Measurements from ENCODE around the gene HLA-DPB1.
A peak's percentile ranks its signal among the peaks of the same experiment; 100 is the strongest.

Gene HLA-DPB1

GRCh38 chr6:33073431-33073871 is 2.3 kb upstream of the HLA-DPB1 start, which contains the start of gene HLA-DPA1:
Gene HLA-DPA1, minus strand, starts transcription at chr6:33073649.
- no peaks in the 10 kb centered on the region for H3K4me1 ChIP-seq (ENCODE audit: insufficient read depth, low read length)
- H3K9ac ChIP-seq (ENCODE audit: low read depth, low read length): no peak within 1 kb of the TSS
- H3K4me3 ChIP-seq (ENCODE audit: low read length): no peak within 1 kb of the TSS
- H3K9me3 ChIP-seq (ENCODE audit: insufficient read depth, low read depth, low read length): no peaks in the 10 kb centered on the region
- no peaks in the 10 kb centered on the region for H3K27me3 ChIP-seq (ENCODE audit: insufficient read depth, low read length)
- H3K27ac ChIP-seq (ENCODE audit: low read length): no peak within 1 kb of the TSS
- no peaks in the 10 kb centered on the region for H3K36me3 ChIP-seq (ENCODE audit: insufficient read depth, low read depth, low read length)

GRCh38 chr6:33075208-33075567 is 602 bp upstream of the HLA-DPB1 start:
- Histone ChIP-seq H3K9me3 (ENCODE audit: insufficient read depth, low read depth, low read length) (no peaks in the 10 kb centered on the region), H3K9ac (ENCODE audit: low read depth, low read length) (no peak overlapping the region), H3K27me3 (ENCODE audit: insufficient read depth, low read length) (no peaks in the 10 kb centered on the region), H3K27ac (ENCODE audit: low read length) (no peak overlapping the region), H3K4me1 (ENCODE audit: insufficient read depth, low read length) (no peaks in the 10 kb centered on the region; the same call in 1 of the 2 replicates), H3K36me3 (ENCODE audit: insufficient read depth, low read depth, low read length) (no peaks in the 10 kb centered on the region), H3K4me3 (ENCODE audit: low read length) (no peak overlapping the region)

GRCh38 chr6:33076406-33076934 is 680 bp downstream of the HLA-DPB1 start:
- no peak overlapping the region for H3K4me3 ChIP-seq (ENCODE audit: low read length)
- H3K36me3 ChIP-seq (ENCODE audit: insufficient read depth, low read depth, low read length): no peaks in the 10 kb centered on the region
- peaks cover 5% of the 10 kb centered on the region; the same call in 1 of the 2 replicates for H3K27me3 ChIP-seq (ENCODE audit: insufficient read depth, low read length)
- no peak overlapping the region for H3K27ac ChIP-seq (ENCODE audit: low read length)
- H3K9me3 ChIP-seq (ENCODE audit: insufficient read depth, low read depth, low read length): no peaks in the 10 kb centered on the region
- H3K9ac ChIP-seq (ENCODE audit: low read depth, low read length): no peak overlapping the region
- no peaks in the 10 kb centered on the region; the same call in 1 of the 2 replicates for H3K4me1 ChIP-seq (ENCODE audit: insufficient read depth, low read length)

- H3K9ac ChIP-seq (ENCODE audit: low read depth, low read length): no peak overlapping the region
- H3K27ac ChIP-seq (ENCODE audit: low read length): no peak overlapping the region
Measured at GRCh38 chr6:33077908-33078307, 2.1 kb downstream of the HLA-DPB1 start.

DNA sequence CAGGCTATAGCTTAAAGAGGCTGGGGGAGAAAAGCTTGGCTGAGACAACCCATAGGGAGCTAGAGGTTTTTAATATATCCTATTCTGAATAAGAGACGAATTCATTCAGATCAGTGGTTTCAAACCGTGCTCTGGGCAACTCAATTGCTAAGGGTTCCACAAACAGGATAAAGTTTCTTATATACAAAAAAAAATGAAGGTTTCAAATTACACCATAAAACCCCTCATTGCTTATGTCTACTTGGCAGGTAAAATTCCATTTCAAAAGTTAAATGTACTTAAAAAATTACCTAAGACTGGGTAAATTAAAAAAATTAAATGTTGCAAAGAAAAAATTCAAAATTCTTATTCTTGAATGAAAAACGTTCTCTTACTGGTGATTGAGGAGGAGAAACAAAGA is 2.7 kb downstream of the HLA-DPB1 start:
- Histone ChIP-seq H3K4me1 (ENCODE audit: insufficient read depth, low read length) (no peaks in the 10 kb centered on the region; the same call in 1 of the 2 replicates), H3K27ac (ENCODE audit: low read length) (no peak overlapping the region), H3K4me3 (ENCODE audit: low read length) (no peak overlapping the region), H3K27me3 (ENCODE audit: insufficient read depth, low read length) (peaks cover 8% of the 10 kb centered on the region), H3K36me3 (ENCODE audit: insufficient read depth, low read depth, low read length) (peaks cover 2% of the 10 kb centered on the region; the same call in 1 of the 2 replicates), H3K9me3 (ENCODE audit: insufficient read depth, low read depth, low read length) (no peaks in the 10 kb centered on the region), H3K9ac (ENCODE audit: low read depth, low read length) (no peak overlapping the region)

More at GRCh38 chr6:33077908-33078307, 2.1 kb downstream of the HLA-DPB1 start:
- Histone ChIP-seq H3K9me3 (ENCODE audit: insufficient read depth, low read depth, low read length) (no peaks in the 10 kb centered on the region), H3K4me1 (ENCODE audit: insufficient read depth, low read length) (no peaks in the 10 kb centered on the region; the same call in 1 of the 2 replicates), H3K27me3 (ENCODE audit: insufficient read depth, low read length) (peaks cover 8% of the 10 kb centered on the region), H3K36me3 (ENCODE audit: insufficient read depth, low read depth, low read length) (no peaks in the 10 kb centered on the region), H3K4me3 (ENCODE audit: low read length) (no peak overlapping the region)

- Histone ChIP-seq H3K4me3 (ENCODE audit: low read length) (no peak overlapping the region), H3K4me1 (ENCODE audit: insufficient read depth, low read length) (no peaks in the 10 kb centered on the region; the same call in 1 of the 2 replicates), H3K9me3 (ENCODE audit: insufficient read depth, low read depth, low read length) (no peaks in the 10 kb centered on the region), H3K27ac (ENCODE audit: low read length) (no peak overlapping the region), H3K9ac (ENCODE audit: low read depth, low read length) (no peak overlapping the region), H3K27me3 (ENCODE audit: insufficient read depth, low read length) (peaks cover 8% of the 10 kb centered on the region), H3K36me3 (ENCODE audit: insufficient read depth, low read depth, low read length) (peaks cover 8% of the 10 kb centered on the region; the same call in 1 of the 2 replicates)
Measured at GRCh38 chr6:33078919-33079521, 3.2 kb downstream of the HLA-DPB1 start.

DNA sequence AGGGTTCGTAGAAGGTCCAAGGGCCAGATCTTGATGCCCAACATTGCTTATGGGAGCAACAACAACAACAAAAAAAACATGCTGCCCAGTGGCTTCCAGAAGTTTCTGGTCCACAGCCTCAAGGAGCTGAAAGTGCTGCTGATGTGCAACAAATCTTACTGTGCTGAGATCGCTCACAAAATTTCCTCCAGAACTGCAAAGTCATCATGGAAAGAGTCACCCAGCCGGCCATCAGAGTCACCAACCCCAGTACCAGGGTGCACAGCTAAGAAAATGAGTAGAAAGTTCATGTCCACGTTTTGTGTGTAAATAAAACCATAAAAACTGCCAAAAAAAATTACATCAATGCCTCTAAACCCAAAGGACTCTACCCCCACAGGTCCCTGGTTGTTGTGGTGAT is 3.8 kb downstream of the HLA-DPB1 start:
- Histone ChIP-seq H3K27ac (ENCODE audit: low read length) (no peak overlapping the region), H3K9ac (ENCODE audit: low read depth, low read length) (no peak overlapping the region), H3K27me3 (ENCODE audit: insufficient read depth, low read length) (peaks cover 8% of the 10 kb centered on the region), H3K36me3 (ENCODE audit: insufficient read depth, low read depth, low read length) (peaks cover 14% of the 10 kb centered on the region; the same call in 1 of the 2 replicates), H3K4me3 (ENCODE audit: low read length) (peak overlapping the region; percentile 94; the same call in 1 of the 2 replicates), H3K4me1 (ENCODE audit: insufficient read depth, low read length) (no peaks in the 10 kb centered on the region; the same call in 1 of the 2 replicates), H3K9me3 (ENCODE audit: insufficient read depth, low read depth, low read length) (no peaks in the 10 kb centered on the region)

DNA sequence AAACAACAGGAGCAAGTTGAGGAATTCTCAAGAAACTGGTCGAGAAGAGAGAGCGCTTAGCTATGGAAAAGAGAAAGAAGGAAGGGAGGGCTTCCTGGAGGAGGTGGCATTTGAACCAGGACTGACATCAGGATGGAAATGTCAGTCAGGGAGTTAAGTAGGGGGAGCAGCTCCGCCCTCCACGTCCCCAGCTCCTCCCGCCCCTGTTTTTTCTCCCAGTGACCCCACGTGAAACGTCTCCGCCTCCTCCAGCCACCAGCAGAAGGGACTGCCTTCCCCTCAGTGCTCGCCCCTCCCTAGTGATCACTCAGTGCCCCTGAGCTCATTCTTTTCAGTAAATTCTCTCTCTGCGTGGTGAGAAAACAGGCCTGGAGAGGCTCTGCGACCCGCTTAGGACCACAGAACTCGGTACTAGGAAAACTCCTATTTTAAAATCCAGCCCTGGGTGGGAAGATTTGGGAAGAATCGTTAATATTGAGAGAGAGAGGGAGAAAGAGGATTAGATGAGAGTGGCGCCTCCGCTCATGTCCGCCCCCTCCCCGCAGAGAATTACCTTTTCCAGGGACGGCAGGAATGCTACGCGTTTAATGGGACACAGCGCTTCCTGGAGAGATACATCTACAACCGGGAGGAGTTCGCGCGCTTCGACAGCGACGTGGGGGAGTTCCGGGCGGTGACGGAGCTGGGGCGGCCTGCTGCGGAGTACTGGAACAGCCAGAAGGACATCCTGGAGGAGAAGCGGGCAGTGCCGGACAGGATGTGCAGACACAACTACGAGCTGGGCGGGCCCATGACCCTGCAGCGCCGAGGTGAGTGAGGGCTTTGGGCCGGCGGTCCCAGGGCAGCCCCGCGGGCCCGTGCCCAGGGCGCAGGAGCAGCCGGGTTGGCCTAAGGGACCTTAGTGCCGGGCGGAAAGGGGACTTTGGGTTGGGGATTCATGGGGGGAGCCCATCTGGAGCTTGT is 4.6 kb downstream of the HLA-DPB1 start:
- H3K36me3 ChIP-seq (ENCODE audit: insufficient read depth, low read depth, low read length): peaks cover 22% of the 10 kb centered on the region; the same call in 1 of the 2 replicates
- H3K9ac ChIP-seq (ENCODE audit: low read depth, low read length): peak overlapping the region; percentile 84; the same call in 1 of the 2 replicates

DNA sequence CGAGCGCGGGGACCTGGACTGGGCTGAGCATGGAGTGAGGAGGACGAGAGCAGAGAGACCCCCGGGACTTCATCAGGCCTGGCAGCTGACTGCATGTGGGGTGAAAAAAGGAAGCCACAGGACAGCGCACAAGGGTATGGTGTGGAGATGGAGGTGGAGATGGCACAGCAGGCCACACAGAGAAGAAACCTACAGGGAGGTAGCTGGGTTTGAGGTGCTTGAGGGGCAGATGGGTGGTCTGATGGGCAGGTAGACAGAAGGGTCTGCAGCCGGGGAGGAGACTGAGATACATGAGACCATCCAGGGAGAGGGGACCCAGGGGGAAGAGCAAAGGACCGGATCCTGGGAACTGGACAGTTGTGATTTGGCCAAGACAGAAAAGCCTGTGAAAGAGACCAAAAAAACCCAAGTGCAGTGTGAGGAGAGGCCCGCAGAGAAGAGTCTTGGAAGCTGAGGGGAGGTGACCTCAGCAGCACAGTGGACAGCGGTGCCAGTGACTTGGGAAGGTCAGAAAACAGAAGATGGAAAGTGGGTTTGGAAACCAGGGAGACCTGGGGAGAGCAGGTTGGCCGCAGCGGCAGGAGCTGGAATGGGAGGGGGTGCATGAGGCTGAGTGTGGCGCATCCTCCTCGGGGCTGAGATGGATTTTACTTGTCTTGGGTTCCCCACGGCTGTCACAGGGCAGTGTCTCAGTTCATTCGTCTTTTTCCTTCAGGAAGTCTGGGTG is 5.5 kb downstream of the HLA-DPB1 start:
- no peak overlapping the region for H3K27ac ChIP-seq (ENCODE audit: low read length)
- peak overlapping the region; percentile 84; the same call in 1 of the 2 replicates for H3K9ac ChIP-seq (ENCODE audit: low read depth, low read length)
- peaks cover 30% of the 10 kb centered on the region; the same call in 1 of the 2 replicates for H3K36me3 ChIP-seq (ENCODE audit: insufficient read depth, low read depth, low read length)
- H3K9me3 ChIP-seq (ENCODE audit: insufficient read depth, low read depth, low read length): no peaks in the 10 kb centered on the region
- H3K4me3 ChIP-seq (ENCODE audit: low read length): peak overlapping the region; percentile 94
- H3K27me3 ChIP-seq (ENCODE audit: insufficient read depth, low read length): peaks cover 8% of the 10 kb centered on the region
- no peaks in the 10 kb centered on the region; the same call in 1 of the 2 replicates for H3K4me1 ChIP-seq (ENCODE audit: insufficient read depth, low read length)

More for the DNA sequence above, 4.6 kb downstream of the HLA-DPB1 start:
- Histone ChIP-seq H3K4me3 (ENCODE audit: low read length) (peak overlapping the region; percentile 94), H3K27ac (ENCODE audit: low read length) (peak overlapping the region; percentile 27), H3K27me3 (ENCODE audit: insufficient read depth, low read length) (peaks cover 8% of the 10 kb centered on the region), H3K4me1 (ENCODE audit: insufficient read depth, low read length) (no peaks in the 10 kb centered on the region; the same call in 1 of the 2 replicates), H3K9me3 (ENCODE audit: insufficient read depth, low read depth, low read length) (no peaks in the 10 kb centered on the region)

DNA sequence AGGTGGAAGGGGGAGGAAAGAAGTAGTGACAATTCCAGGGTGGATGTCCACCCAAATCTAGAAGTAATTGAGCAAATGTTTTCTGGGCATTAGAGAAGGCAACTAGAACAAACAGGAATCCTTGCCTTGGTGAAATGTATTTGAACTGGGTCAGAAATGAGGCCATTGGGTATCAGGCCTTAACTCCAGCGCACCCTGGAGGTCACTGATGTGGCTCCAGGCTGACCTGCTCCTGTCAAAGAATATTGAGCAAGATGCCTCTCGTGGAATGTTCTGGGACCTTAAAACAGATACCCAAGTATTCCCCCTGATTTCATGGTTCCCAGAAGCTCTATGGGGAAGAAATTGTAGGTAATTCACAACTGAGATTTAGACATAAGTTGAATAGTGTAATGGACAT is 6.9 kb downstream of the HLA-DPB1 start:
- Histone ChIP-seq H3K27me3 (ENCODE audit: insufficient read depth, low read length) (peaks cover 8% of the 10 kb centered on the region), H3K4me1 (ENCODE audit: insufficient read depth, low read length) (no peaks in the 10 kb centered on the region; the same call in 1 of the 2 replicates), H3K27ac (ENCODE audit: low read length) (no peak overlapping the region), H3K9ac (ENCODE audit: low read depth, low read length) (no peak overlapping the region), H3K4me3 (ENCODE audit: low read length) (no peak overlapping the region), H3K36me3 (ENCODE audit: insufficient read depth, low read depth, low read length) (peaks cover 45% of the 10 kb centered on the region; the same call in 1 of the 2 replicates), H3K9me3 (ENCODE audit: insufficient read depth, low read depth, low read length) (no peaks in the 10 kb centered on the region)

DNA sequence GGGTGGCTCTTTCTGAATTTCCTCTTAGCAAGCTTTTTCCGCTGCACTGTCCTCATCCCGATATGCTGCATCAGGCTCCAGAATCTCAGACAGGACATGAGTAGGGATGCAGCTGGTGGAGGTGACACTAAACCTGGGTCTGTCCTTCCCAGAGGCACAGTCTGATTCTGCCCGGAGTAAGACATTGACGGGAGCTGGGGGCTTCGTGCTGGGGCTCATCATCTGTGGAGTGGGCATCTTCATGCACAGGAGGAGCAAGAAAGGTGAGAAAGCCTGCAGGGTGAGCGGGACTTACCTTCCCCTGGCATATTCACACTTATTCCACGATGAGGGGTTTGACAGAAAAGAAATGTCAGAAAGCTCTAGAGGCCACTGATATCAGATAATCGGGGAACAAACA is 9.8 kb downstream of the HLA-DPB1 start:
- Histone ChIP-seq H3K27ac (ENCODE audit: low read length) (no peak overlapping the region), H3K4me3 (ENCODE audit: low read length) (no peak overlapping the region), H3K9ac (ENCODE audit: low read depth, low read length) (no peak overlapping the region), H3K4me1 (ENCODE audit: insufficient read depth, low read length) (no peaks in the 10 kb centered on the region; the same call in 1 of the 2 replicates), H3K9me3 (ENCODE audit: insufficient read depth, low read depth, low read length) (no peaks in the 10 kb centered on the region), H3K27me3 (ENCODE audit: insufficient read depth, low read length) (peaks cover 8% of the 10 kb centered on the region), H3K36me3 (ENCODE audit: insufficient read depth, low read depth, low read length) (peaks cover 53% of the 10 kb centered on the region)
